Activated naive CD4-positive, alpha-beta T cell treated with anti-CD3 and anti-CD28 coated beads, Interleukin-2, amount 10 ng/mL, durations not matched to agents 7 days and 5 days (primary cell): ENCODE results near the gene KCNK7.

ENCODE experiments used
- CTCF ChIA-PET: fragments of 350-600 bp; sonication (Branson Sonifier 250); formaldehyde crosslinking; loops from one replicate; lab custom pipeline; 2021; ENCODE audit warnings: antibody characterized with exemption; lab: Charles Lee
- DNase-seq: peaks from one replicate; pipeline ENCODE4 v3.0.0-alpha.2; 2020
- H3K27ac Mint-ChIP-seq: one replicate; pipeline ENCODE4 v1.8.0; 2021; ENCODE audit warnings: mild to moderate bottlenecking, moderate library complexity, mixed read lengths
- H3K27me3 Mint-ChIP-seq: one replicate; pipeline ENCODE4 v1.8.0; 2021; ENCODE audit warnings: mild to moderate bottlenecking, mixed read lengths
- H3K36me3 Mint-ChIP-seq: one replicate; pipeline ENCODE4 v1.8.0; 2021; ENCODE audit warnings: mixed read lengths
- H3K4me1 Mint-ChIP-seq: one replicate; pipeline ENCODE4 v1.8.0; 2021; ENCODE audit warnings: mixed read lengths
- H3K4me3 Mint-ChIP-seq: one replicate; pipeline ENCODE4 v1.8.0; 2021; ENCODE audit warnings: mild to moderate bottlenecking, moderate library complexity, mixed read lengths
- H3K9me3 Mint-ChIP-seq: one replicate; pipeline ENCODE4 v1.8.0; 2021; ENCODE audit warnings: mixed read lengths

Gene KCNK7

DNA sequence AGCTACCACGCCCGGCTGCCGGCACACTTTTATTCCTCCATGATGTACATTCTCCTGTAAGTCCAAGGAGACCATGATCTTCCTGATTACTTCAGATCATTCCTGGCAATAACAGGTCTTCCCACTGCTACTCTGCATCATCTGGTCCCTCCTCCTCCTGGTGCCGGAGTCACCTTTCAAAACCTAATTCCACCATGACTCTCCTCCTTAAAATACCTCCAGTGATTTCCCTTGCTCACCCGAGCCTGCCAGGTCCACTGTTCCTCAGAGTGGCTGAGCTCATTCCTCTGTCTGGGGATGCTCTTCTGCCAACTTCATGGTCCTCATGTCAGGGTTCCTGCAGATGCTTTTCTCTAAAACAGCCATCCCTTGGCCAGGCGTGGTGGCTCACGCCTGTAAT, 33.6 kb downstream of the KCNK7 start:
- Mint-ChIP-seq H3K4me3 (no peak overlapping the region), H3K36me3 (no peaks in the 10 kb centered on the region), H3K4me1 (peaks cover 59% of the 10 kb centered on the region), H3K27ac (no peak overlapping the region), H3K27me3 (peaks cover 17% of the 10 kb centered on the region), H3K9me3 (no peaks in the 10 kb centered on the region)
- DNase-seq = no peak
- CTCF ChIA-PET = interaction anchor here (0.9 to 4.2 kb wide), 4 partner anchors 8 to 32 kb away, joined by 3 to 18 read pairs (median 5); partner anchors contain the start of genes FAM89B and ZNRD2

DNA sequence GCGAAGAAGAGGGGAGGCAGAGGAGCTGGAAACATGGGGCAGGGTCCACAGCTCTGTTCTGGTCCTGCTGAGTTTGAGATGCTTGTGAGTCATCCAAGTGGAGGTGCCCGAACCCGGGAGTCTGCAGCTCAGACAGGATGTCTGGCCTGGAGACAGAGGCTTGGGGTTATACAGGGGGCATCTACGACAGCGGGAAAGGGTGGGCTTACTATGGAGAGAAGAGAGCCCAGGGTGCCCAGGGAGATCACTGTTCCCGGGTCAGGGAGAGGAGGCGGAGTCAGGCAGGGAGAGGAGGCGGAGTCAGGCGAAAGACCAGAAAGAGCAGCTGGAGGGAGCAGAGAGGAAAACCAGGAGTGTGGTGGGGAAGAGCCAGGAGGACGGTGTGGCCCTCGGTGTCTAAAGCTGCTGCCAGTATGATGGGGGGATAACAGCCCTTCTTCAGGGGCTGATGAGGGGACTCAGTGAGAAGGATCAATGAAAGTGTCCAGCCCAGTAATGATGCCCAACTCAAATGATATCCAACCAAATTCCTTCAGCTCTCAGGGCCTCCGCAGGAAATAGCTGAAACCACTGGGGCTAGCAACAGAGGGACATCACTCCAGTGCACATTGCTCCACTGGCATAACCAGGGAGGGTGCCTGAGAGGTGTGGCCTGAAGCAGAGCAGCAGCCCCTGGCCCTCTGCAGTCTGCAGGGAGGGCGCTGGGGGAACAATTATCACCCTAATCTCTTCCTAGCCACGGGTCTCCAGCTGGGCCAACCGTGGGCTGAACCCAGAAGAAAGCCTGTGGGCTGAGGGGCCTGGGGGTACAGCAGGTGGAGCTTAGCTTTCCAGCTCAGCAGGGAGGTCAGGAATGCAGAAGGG, 34.8 kb downstream of the KCNK7 start:
- DNase-seq = no peak
- no peaks in the 10 kb centered on the region for H3K36me3 Mint-ChIP-seq
- no peak overlapping the region for H3K27ac Mint-ChIP-seq
- CTCF ChIA-PET = interaction anchor here (2.2 to 4.2 kb wide), 3 partner anchors 11 to 28 kb away, joined by 7 to 18 read pairs (median 13); partner anchors contain the start of genes FAM89B and ZNRD2
- peaks cover 17% of the 10 kb centered on the region for H3K27me3 Mint-ChIP-seq
- no peaks in the 10 kb centered on the region for H3K9me3 Mint-ChIP-seq
- peaks cover 59% of the 10 kb centered on the region for H3K4me1 Mint-ChIP-seq
- H3K4me3 Mint-ChIP-seq = no peak overlapping the region

DNA sequence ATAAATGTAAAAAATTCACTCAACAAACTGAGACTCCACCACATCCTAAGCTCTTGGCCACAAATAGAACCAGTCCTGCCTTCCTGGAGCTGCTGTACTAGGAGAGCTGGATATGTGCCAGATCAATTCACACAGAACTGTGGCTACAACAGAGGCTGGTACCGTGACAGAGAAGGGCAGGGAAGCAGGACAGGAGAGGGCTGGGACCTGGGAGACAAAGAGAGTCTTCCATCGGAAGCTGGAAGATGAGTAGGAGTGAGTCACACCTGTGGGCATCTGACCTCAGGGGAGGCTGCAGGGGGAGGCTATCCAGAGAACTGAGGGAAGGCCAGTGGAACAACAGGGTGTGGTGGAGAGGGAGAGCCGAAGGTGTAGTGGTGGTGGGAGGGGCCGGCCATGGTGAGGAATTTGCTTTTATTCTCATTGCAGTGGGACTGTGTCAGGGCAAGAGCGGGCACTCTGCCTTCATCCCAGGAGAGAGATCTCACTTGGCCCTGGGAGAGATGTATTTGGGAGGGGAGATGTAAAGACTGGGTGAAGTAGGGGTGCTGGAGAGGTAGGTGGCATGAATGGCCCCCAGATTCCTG, 35.6 kb downstream of the KCNK7 start:
- peak overlapping the region; percentile 0 for H3K27ac Mint-ChIP-seq
- H3K27me3 Mint-ChIP-seq = peaks cover 17% of the 10 kb centered on the region
- H3K4me1 Mint-ChIP-seq = peaks cover 59% of the 10 kb centered on the region
- H3K4me3 Mint-ChIP-seq = no peak overlapping the region
- DNase-seq = no peak
- no peaks in the 10 kb centered on the region for H3K36me3 Mint-ChIP-seq
- CTCF ChIA-PET = interaction anchor here (2.2 to 4.2 kb wide), 3 partner anchors 11 to 28 kb away, joined by 7 to 18 read pairs (median 13); partner anchors contain the start of genes FAM89B and ZNRD2
- no peaks in the 10 kb centered on the region for H3K9me3 Mint-ChIP-seq

DNA sequence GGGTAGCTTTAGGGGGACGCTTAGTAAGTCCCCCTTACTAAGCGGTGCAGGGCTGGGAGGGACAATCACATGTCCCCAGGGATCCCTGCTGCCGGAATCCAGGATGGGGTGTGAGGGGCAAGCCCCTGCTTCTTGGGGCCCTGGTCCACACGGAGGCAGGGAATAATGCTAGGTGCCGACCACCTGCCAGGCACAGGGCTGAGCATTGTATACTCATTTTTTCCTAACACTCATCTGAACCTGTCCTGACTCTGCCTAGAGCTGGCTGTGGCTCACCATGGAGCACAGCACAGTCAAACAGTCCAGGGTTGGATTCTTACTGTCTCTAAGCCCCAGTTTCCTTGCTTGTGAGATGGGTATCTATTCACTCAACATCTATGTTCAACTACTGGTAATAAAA, 36.1 kb downstream of the KCNK7 start:
- Mint-ChIP-seq H3K4me1 (peaks cover 59% of the 10 kb centered on the region), H3K36me3 (no peaks in the 10 kb centered on the region), H3K27me3 (peaks cover 17% of the 10 kb centered on the region), H3K9me3 (no peaks in the 10 kb centered on the region), H3K27ac (no peak overlapping the region), H3K4me3 (peak overlapping the region; percentile 66)
- CTCF ChIA-PET = interaction anchor here (2.2 to 4.2 kb wide), 2 partner anchors 12 to 18 kb away, joined by 13 to 18 read pairs; partner anchors contain the start of genes FAM89B and ZNRD2
- no peak for DNase-seq

DNA sequence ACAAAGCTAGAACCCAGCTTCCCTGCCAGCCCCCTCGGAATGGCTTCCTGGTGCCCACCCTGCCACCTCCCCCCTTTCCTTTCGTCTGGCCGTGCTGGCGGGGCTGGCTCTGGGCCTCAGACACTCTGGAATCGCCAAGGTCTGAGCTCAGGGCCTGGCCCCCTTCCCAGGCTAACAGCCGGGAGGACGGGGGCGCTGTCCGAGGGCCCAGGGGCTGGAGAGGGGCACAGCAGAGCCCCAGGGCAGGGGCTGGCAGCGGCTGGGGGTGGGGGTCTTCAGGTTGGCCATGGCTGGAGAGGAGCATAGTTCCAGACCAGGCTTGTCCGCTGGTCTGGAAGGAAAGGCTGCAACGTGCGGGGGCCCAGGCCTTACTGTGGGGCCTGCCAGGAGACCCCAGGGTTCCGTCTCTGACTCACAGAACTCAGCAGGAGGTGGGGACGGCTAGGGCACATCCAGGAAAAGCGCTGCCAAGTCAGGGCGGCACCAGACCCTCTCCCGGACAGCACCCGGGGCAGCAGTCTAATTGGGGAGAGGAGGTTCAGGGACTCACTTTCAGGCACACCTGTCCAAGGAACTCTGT, 36.6 kb downstream of the KCNK7 start:
- H3K27ac Mint-ChIP-seq = peak overlapping the region; percentile 58

DNA sequence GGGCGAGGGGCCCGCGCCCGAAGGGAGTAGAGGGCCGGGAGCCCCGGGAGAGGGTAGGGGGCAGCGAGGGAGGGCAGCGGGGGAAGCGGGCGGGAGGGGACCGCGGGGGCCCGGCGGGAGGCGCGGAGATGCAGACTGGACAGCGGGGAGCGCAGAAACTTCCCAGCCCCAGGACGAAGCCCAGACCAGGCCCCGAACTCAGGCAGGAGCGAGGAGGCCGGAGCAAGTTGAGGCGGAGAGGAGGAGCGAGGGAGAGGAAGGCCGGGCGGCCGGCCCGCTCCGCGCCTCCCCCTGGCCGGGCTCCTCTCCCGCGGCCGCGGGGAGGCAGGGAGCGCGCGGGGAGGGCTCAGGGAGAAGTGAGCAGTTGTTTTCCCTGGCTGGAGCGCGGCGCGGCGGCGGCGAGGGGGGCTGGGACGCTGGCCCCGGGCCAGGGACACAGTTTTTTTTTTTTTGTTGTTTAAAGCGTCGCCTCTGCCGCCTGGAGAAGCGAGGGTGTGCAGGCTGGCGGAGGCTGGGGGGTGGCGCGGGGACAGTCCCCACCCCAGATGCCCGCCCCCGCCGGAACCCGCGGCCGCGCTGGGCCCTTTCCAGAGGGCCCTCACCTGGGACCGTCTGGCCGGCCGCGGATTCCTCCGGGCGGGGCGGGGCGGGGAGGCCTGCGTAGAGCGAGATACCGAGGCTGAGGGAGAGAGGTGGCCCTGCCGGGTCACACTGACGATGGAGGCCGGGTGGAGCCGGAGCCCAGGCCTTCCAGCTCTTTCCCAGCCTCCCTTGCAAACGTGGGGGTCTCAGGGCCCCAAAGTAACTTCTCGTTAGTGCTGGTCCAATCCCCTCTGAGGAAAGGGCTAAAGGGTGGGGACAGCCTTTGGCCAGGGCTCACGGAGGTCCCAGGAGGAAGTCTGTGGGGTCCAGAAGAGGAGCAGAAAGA, 37.3 kb downstream of the KCNK7 start, which contains the start of gene LTBP3:
TSS of gene LTBP3 (minus strand) at position 358 of the 928 bp plus-strand sequence. CDS start 400 bp downstream, outside the sequence.
- H3K4me3 Mint-ChIP-seq = peak within 1 kb of the TSS; percentile 80
- CTCF ChIA-PET = interaction anchor here (1.3 to 4.2 kb wide), 2 partner anchors 7 to 13 kb away, joined by 6 to 18 read pairs; partner anchors contain the start of genes FAM89B and ZNRD2
- DNase-seq = peak; percentile 61

More for the DNA sequence above, 36.6 kb downstream of the KCNK7 start:
- CTCF ChIA-PET = interaction anchor here (2.2 to 4.2 kb wide), 2 partner anchors 12 to 18 kb away, joined by 13 to 18 read pairs; partner anchors contain the start of genes FAM89B and ZNRD2
- DNase-seq = no peak
- Mint-ChIP-seq H3K36me3 (no peaks in the 10 kb centered on the region), H3K4me1 (peaks cover 63% of the 10 kb centered on the region), H3K27me3 (peaks cover 17% of the 10 kb centered on the region), H3K9me3 (no peaks in the 10 kb centered on the region), H3K4me3 (peak overlapping the region; percentile 66)

DNA sequence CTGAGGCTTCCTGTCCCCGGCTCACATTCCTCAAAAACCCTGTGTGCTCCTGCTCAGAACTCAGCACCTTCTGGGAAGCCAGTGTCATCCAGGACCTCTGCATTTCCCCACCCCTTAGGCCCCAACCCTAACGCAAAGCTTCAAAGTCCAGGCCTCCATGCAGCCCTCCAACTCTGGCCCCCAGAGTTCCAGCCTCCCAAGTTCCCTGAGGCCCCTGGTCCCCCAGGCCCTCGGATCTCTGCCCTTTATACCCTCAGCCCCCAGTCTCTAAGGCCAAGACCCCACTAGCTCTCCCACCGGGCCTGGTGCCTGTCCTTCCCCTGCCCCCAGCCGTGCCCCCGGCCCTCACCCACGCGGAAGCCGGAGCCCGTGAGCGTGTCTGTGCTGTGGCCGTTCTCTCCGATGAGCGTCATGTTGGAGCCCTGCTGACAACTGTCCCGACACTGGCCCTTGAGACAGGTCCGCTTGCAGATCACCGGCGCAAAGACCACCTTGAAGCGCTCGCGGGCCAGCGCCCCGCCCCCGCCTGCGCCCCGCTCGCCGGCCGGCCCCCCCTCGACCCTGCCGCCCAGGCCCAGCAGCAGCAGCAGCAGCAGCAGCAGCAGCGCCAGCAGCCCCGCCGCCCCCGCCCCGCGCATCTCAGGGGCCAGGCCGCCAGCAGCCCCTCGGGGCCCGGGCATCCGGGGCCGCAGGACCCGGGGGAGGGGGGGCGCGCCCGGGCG, 38.2 kb downstream of the KCNK7 start:
- CTCF ChIA-PET = interaction anchor here (0.8 to 1.3 kb wide), 3 partner anchors 8 to 16 kb away, joined by 3 to 6 read pairs (median 4); partner anchors contain the start of gene FAM89B
- peaks cover 70% of the 10 kb centered on the region for H3K4me1 Mint-ChIP-seq
- peaks cover 17% of the 10 kb centered on the region for H3K27me3 Mint-ChIP-seq
- H3K4me3 Mint-ChIP-seq = peak overlapping the region; percentile 80
- peak overlapping the region; percentile 88 for H3K27ac Mint-ChIP-seq
- H3K9me3 Mint-ChIP-seq = no peaks in the 10 kb centered on the region
- peaks cover 3% of the 10 kb centered on the region for H3K36me3 Mint-ChIP-seq
- DNase-seq = peak; percentile 47

More for the DNA sequence above, 37.3 kb downstream of the KCNK7 start, which contains the start of gene LTBP3:
- H3K27ac Mint-ChIP-seq = peak within 1 kb of the TSS; percentile 88
- H3K9me3 Mint-ChIP-seq = no peaks in the 10 kb centered on the region
- peaks cover 17% of the 10 kb centered on the region for H3K27me3 Mint-ChIP-seq
- peaks cover 67% of the 10 kb centered on the region for H3K4me1 Mint-ChIP-seq
- H3K36me3 Mint-ChIP-seq = no peaks in the 10 kb centered on the region

DNA sequence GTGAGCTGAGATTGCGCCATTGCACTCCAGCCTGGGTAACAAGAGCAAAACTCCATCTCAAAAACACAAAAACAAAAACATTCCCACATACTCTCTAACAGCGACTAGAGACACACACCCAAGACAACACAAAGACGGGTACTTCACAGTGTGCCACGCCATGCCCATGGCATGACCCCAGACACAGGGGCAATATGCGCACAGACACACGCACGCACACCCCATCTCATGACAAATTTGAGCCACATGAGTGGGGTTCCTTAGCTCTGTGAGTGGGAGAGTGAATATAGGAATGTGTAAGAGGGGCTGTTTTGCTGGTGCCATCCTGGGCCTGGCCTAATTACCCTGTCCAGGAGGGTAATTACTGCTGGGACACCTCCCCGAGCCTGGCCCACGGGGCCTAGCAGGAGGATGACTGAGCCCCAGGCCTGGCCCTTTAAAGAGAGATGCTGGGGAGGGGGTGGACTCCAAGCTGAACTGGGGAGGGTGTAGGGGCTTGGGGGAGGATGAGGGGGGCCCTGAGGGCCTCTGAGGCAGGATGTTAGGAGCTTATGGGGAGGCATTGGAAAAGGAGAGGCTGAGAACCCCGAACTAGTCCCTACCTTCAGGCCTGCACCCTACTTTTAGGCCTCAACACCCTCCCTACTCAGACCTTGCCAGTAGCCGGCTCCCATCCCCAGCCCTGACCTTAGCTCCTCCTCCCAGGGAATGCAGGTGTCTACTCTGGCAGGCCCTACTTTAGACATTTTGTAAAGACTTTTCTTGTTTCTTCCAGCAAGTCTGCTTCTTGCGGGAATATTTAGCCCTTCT, 38.9 kb downstream of the KCNK7 start:
- CTCF ChIA-PET = interaction anchor here (0.8 to 1.3 kb wide), 4 partner anchors 9 to 31 kb away, joined by 3 to 6 read pairs (median 4); partner anchors contain the start of gene FAM89B
- Mint-ChIP-seq H3K4me3 (peak overlapping the region; percentile 80), H3K27ac (peak overlapping the region; percentile 88), H3K9me3 (no peaks in the 10 kb centered on the region), H3K4me1 (peaks cover 74% of the 10 kb centered on the region), H3K36me3 (peaks cover 10% of the 10 kb centered on the region), H3K27me3 (peaks cover 17% of the 10 kb centered on the region)
- DNase-seq = peak; percentile 41

DNA sequence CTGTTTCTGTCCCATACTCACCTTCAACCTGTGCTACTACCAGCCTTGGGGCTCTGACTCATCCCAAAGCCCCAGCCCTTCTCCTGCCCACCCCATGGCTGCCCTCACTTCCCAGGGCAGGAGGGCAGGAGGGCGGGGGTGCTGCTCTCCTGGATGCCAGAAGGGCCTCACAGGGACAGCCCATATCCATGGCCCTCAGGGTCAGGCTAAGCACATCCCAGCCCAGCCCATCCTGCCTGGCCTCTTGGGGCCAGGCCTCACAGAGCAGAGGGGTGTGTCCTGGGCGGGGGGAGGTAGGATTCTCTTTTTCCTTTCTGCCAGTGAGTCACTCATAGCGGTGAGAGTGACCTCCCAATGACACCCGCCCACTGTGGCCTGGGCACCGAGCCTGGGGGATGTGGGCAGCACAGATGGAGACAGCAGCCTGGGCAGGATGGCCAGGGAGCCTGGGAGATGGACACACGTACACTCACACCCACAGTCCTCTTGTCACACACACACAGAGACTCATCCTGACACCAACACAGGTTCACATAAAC, 39.8 kb downstream of the KCNK7 start:
- no peak for DNase-seq
- CTCF ChIA-PET = interaction anchor here (0.8 to 1.6 kb wide), 3 partner anchors 9 to 15 kb away, joined by 3 to 5 read pairs (median 4); no protein-coding TSS in a partner anchor
- Mint-ChIP-seq H3K27ac (peak overlapping the region; percentile 88), H3K9me3 (no peaks in the 10 kb centered on the region), H3K4me3 (peak overlapping the region; percentile 80), H3K36me3 (peaks cover 18% of the 10 kb centered on the region), H3K27me3 (peaks cover 15% of the 10 kb centered on the region), H3K4me1 (peaks cover 81% of the 10 kb centered on the region)

DNA sequence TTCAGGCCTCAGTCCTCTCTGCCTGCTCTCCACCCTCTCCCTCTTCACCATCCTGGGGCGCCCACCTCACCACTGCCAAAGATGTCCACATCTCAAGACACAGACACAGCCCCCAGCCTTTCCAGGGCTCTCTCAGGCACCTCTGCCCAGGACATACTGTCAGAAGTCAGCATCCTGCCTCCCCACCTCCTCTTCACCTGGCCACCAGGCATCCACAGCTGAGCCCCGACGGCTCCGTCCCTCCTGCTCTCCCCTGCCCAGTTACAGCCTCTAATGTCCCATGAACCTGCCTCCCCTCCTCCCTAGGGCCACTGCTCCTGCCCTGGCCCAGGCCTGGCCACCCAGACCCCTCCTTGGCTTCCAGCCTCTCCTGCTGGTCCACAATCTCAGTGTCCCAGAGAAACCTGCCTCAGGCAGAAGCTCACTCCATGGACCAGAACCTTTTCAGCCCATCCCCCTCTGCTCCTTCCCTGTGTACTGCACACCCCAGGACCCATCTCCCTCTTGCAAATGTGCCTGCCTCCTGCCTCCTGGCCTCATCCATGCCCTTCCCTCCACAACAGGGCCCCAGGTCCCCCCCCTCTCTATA, 40.7 kb downstream of the KCNK7 start:
- Mint-ChIP-seq H3K27ac (peak overlapping the region; percentile 80), H3K27me3 (peaks cover 7% of the 10 kb centered on the region), H3K36me3 (peaks cover 23% of the 10 kb centered on the region), H3K9me3 (no peaks in the 10 kb centered on the region), H3K4me1 (peaks cover 73% of the 10 kb centered on the region), H3K4me3 (peak overlapping the region; percentile 62)
- CTCF ChIA-PET = interaction anchor here (0.8 to 1.6 kb wide), 3 partner anchors 8 to 14 kb away, joined by 3 to 5 read pairs (median 4); no protein-coding TSS in a partner anchor
- no peak for DNase-seq
